HG02759 (cell line): Measurements from ENCODE around the gene RAPGEF1.
"Not testable (repeated sequence)": the region's sequence is repeated elsewhere in the genome, so short reads cannot be mapped to it uniquely, and the experiment has no call there.

ENCODE experiments used
- ATAC-seq: cut with Tn5 transposase; IDR thresholded peaks from one replicate; pipeline ENCODE4 v1.9.1; 2021; ENCODE audit warnings: mild to moderate bottlenecking, moderate library complexity; ENCODE audit not compliant: unreplicated experiment

The RAPGEF1 gene

DNA sequence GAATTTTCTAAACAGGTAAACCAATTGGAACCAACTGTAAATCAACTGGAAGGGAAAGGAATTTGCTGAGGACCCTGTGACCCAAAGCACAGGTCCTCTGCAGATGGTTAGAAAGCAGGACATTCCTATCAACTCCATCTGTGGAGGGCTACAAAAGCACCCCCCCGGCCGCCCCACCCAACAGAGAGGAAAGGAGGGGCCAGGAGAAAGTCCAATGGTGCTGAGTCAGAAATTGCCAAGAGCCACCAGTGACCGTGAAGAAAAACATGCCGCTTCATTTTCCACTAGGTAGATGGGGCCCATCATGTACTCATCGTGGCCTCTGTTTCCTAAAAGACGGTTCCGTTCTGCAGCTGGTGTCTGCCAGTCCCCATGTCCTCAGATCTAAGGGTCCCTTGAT lies 66.3 kb downstream of the RAPGEF1 start:
- no peak for ATAC-seq

DNA sequence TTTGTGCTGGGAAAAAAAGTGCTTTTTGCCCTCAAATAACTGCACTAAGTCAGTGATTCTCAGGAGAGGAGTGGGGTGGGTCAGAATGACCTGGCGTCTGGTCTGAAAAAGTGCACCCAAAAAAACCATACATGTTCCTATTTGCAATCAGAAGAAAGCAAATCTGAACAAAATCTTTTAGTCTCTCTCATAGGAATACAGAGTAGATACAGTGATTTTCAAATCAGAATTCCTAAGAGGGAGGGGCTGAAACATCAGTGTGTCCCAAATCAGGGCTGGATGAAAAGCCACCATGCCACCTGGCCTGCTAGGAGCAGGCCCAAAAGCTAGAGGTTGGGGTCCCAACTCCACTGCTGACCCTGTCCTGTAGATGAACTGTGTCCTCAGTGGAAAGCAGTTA lies 66.8 kb downstream of the RAPGEF1 start:
- ATAC-seq = no peak

DNA sequence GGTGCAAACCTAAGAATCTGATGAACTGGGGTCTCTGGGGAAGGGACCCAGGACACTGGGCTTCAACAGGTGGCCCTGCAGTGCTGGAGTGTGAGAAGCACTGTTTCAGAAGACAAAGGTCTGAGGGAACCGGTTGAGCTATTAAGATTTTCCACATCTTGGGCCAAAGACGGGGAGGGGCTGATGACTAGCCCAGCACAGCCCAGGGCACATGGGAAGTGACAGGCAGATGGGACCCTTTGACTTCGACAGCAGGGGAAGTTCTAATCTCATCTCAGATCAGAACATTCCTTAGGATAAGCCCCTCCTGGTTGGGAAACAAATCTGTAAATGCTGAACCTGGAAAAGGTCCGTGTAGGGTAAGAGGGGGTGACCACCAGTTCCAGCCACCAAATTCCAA lies 67.4 kb downstream of the RAPGEF1 start:
- ATAC-seq = no peak

DNA sequence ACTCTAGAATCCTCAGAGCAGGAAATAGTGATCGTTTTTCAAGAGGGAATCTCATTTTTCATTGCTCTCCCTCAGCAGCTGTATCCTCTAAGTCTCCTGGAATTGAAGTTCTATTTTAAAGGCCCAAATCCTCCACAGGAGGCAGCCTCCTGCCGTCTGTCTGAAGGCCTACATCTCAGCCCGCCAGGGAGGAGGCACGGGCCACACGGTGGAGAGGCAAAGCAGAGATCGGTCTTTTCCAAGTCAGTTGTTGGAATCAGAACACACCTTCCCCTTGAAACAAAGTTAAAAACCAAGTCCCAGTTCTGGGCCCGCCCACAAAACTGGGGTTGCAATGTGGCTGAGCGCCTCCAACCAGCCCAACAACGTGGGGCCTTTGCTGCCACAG lies 68.7 kb downstream of the RAPGEF1 start:
- no peak for ATAC-seq

DNA sequence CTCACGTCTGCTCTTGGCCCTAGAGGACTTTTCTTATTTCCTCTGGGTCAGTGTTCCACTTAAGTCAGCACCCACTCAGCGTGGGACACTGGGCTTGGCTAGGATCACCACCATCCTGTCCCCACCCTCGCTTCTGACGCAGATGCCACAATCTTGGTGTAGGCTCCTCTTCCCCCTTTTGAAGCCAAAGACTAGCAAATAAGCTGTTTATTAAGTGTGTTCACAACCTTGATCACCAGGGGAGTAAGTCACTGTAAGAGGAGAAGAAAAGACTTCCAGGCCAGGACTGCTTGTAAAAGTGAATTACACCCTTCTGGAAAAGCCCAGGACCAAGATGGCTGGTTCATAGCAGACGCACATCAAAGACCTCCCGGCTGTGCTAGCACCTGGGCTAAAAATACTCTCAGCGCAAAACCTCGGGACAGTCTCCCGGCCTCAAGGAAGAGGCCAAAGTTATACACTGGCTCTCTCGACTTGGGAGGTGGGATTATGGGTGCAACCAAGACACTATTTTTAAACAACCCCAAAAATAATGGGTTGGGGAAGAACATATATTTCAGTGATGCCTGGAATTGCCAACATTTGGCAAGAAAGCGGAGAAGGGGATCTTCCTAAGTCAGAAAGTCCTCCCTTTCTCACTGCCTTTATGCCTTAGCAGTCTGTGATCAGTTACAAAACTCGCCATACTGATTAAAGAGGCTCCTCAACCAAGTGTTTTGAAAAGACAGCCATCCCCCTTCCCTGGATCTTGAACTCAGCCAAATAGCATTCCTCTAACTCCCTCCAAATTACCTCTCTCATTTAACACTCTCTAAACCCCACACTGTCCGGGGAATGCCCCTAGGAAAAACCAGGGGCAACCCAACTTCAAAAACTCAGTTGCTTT lies 69.4 kb downstream of the RAPGEF1 start:
- ATAC-seq = no peak

DNA sequence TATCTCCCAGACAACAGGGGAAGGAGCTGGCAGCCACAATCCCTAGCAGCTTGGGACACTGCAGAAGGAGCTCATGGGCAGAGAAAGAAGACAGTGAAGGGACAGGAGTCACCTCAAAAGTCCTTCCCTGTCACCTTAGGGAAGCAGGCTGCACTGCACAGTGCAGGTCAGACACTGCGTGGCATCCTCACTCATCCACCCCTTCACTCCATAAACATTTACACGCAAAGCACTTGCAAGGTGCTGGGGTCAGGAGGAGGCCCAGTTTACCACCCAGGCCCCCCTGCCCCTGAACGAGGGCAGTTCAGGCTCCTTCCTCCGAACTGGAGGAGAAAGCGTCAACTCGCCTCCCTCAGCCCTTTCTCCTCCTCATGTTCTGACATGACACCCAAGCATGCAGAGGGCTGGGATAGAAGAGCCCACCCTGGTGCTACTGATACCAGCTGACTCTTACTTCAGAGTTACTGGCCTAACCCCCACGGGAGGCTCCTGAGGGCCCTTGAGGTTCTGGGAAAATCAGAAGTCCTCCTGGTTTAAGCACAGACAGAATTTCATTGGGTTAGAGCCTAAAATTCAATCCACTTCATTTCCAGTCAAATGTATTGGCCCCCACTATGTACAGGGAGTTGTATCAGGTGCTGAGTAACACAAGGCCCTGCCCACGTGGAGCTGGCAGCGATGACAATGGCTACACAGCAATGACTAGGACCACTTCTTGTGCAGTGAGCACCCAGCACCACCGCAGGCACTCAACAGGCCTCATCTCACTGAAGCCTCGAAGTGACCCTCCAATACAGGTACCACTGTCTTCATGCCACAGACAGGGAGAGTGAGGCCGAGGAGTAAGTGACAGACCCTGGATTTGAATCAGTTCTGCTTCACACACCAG lies 70.4 kb downstream of the RAPGEF1 start:
- no peak for ATAC-seq

DNA sequence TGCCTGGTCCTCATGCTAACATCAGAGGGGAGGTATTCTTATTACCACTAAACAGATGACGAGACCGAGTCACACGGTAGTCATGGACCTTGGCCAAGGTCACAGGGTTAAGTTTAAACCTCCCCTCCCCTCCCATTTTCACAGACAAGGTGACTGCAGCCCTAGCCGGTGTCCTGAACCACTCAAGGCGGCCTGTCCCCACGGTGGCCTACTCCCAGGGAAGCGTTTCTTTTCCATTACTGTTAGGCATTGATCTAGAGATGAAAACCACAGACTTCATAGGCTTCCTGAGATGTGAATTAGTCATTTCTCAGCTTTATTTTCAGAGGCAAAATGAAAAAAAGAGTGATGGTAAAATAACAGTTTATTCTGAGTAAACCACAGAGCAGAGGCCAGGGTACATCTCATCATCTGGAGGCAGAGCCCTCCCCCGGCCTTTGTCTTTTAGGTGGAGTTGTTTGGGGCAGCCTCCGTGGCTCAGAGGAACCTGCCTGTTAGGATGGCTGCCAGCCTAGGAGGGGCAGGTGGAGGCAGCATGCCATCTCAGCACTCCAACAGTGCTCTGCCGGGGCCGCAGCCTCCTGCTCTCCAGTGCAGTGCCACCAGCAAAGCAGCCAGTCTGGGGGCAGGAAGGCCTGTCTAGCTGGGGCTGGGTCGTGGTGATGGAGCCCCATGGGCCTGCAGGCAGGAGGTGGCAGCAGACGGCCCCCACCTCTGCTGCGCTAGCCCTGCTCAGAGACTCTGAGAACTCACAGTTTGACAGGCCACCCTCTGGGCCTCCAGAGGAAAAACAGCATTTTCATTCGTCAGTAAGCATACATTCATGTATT lies 71.2 kb downstream of the RAPGEF1 start:
- ATAC-seq = peak; percentile 61

DNA sequence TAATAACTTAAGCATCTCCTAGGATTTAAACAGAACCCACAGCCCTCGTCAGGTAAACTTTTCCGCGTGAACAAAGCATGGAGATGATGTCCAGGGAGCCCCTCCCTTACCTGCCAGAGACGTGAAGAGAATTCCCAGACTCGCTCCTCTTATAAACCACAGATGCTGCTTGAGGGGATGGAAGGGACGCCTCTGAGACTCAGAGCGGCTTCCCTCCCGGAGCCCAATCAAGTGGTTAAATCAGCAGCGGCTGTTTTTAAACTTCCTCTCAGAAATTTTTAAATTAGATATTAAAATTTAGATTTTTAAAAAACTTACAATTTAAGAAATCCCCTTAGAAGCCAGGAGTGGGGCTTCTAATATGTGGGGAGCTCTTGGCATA lies 71.8 kb downstream of the RAPGEF1 start:
- no peak for ATAC-seq

DNA sequence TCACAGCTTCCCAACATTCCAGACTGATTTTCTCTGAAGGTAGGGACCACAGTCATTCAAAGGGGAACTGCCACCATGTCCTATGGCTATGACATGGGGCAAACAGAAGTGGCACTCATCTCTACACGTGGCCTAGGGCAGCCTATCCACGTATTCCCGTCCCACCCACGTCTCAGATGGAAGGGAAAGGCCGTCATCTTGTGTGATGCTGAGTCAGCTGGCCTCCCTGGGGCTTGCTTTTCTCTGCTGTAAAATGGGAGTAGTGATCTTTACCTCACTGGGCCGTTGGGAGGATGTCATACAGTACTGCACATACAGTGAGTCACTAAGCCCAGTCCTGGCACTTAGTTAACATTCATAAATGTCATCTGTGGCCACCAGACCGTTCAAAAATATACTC lies 72.3 kb downstream of the RAPGEF1 start:
- no peak for ATAC-seq

DNA sequence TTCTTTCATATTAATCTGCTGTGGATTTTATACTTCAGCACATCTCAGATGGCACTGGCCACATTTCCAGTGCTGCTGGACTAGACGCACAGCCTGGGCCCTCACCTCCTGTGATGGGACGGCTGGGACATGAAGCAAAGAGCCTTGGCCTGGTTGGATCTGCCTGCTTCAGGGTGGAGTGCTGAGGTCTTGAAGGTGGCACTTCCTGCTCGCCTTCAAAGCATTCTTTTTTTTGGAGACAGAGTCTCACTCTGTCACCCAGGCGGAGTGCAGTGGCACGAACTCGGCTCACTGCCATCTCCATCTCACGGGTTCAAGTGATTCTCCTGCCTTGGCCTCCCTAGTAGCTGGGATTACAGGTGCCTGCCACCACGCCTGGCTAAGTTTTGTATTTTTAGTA lies 73.1 kb downstream of the RAPGEF1 start:
- ATAC-seq = no peak

DNA sequence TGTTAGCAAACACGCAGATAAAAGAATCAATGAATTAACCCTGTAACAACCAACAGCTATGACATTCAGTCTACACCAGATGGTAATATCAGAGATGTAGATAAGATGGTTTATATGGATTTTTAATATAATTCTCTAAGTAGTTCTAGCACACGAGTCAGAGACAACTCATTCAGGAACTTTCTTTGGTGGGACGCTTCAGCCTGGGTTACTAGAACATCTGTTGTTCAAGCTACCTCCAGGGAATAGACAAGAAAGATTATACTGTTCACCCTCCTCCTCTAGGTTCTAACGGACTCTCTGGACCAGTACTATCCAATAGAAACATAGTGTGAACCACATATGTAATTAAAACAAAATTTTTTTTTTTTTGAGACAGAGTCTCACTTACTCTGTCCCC lies 73.8 kb downstream of the RAPGEF1 start:
- ATAC-seq = no peak

DNA sequence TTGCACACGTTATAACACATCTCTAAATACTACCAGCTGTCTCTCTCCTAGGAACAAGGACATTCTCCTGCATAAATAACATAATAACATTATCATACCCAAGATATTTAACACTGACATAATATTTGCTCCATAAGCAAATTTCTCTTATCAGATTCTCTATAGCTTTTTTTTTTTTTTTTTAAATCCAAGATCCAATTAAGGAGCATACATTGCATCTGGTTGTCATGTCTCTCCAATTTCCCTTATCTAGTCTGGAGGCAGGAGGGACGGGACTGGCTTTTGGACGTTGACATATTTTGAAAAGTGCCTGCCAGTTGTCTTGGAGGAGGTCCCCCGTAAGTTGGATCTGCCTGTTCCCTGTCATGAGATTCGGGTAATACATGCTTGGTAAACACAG lies 76.6 kb downstream of the RAPGEF1 start:
- ATAC-seq = no peak

DNA sequence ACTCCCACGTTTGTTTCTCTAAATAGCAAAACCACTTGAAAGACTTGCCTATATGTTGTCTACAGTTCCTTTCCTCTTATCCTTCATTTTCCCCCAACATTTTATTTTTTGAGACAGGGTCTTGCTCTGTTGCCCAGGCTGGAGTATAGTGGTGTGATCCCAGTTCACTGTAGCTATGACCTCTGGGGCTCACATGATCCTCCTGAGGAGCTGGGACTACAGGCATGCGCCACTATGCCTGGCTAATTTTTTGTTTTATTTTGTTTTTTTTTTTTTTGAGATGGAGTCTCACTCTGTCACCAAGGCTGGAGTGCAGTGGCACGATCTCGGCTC lies 77.6 kb downstream of the RAPGEF1 start:
- ATAC-seq = not testable (repeated sequence)

DNA sequence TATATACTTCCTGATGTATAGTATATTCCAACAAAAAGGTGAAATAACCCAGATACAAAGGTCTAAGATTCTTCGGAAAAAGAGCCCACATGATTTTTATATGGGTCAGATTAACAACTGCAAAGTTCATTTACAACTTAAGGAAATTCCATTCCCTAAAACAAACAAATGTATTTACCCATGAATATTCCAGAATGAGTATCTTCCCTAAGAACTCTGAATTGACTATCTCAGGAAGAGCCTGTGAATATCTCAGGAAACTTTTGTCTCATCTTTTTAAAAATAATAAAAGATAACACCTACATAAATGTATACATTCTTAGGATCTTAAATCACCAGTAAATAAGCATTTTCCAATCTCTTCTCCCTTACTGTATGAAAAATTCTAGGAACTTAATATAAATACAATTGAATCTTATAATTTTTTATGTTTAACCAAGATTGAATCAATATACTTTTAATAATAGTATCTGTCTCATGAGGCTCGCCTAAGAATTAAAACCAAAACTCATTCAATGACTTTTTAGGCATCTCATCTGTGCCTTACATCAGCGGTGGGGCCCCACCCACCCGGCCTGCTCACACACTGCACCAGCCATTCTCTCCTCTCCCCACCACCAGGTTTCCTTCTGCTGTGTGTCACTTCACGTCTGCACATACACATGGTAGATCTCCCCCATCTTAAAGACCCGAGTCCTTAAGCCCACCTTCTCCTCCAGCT lies 78.1 kb downstream of the RAPGEF1 start:
- ATAC-seq = no peak

DNA sequence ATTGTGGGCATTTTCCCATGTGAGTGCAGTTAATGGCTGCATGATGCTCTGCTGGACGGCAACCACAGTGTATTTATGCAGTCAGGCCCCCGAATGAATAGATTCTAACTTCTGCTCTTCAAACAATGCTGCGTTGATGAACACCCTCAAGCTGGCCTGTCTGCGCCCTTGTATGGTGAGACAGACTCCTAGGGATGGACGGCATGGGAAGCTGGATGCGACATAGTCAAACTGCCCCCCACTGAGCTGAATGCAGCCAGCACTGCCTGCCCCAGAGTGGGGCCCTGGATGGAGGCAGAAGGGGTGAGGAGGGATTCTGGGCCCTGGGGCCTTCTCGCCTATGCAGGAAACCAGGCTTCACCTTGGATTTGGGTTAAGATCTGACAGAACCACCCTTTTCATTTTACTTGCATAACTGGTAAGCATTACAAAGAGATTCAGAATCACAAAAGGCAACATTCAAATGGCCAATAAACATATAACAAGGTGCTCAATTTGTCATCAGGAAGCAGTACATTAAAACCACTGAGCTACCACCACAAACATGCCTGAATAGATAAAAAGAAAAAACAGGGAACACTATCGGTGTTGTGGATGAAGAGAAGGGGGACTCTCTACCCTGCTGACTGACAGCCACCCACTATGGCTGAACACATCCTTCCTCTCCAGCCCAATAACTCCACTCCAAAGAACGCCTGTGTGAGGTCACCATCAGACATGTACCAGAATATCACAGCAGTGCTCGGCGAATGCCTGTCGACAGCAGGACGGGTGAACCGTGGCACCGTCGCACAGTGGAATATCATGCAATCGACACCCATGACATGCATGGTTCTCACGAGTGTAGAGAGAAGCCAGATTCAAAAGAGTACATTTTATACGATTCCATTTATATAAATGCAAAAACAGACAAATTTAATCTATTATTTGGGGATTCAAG lies 79.1 kb downstream of the RAPGEF1 start:
- ATAC-seq = no peak

DNA sequence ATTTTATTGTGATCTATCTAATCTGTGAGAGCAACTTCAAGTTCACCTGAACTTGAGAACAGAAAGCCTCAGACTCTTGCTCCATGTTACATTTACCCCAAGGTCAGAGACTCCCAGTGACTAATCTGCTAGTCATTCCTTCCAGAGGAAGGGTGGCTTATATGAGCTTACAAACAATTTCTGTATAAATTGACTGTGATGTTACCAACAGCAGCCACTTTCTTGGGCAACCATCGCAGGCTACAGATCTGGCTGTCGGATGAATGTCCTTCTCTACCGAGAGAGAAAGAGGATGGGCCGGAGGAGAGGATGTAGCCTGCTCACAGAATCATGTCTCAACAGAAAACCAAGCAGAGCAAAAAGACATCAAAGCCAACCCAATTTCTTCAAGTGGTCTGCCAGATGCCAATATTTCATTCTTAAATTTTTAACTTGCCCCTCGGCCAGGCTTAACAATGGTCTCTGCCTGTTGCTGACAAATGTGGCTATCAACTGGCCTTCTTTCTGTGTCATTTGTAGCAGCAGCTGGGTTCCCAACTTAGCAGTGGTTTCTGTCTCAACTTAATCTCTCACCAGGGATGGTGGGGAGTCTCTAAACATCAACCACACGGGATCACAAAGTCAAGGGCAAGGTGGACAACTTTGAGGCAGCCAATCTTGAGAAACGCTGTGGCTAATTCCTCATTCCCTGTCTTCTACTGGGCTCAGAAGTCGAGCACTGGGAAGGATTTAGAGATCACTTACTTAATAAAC lies 81.3 kb downstream of the RAPGEF1 start:
- ATAC-seq = no peak

DNA sequence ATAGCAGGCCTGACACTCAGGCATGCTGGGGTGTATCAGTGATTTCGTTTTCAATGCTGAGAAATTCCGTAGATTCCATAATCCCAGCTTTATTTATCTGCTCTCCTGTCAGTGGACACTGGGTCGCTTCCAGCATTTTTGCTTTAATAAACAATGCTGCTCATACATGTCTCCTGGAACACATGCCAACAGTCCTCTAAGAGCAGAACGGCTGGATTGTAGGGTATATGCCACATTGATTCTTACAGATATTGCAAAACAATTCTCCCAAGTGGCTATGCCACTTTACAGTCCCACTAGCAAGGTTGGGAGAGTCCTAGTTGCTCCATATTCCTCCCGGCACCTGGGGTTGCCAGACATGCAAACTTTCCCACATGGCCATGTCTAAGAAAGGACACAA lies 81.9 kb downstream of the RAPGEF1 start:
- no peak for ATAC-seq

DNA sequence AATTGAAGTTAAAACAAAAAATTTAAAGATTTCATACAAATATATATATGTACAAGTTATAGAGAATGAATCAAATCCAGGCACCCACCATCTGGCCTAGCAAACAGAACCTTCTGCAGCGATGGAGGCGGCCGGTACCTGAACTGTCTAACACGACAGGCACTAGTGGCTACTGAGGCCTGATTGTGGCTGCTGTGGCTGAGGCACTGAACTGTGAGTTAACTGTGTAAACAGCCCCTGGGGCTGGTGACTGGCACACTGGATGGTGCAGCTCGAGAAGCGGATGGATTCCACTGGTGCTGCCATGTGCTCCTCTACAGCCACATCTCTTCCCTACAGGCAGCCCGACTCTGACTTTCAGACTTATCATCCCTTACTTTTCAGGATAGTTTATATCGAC lies 82.4 kb downstream of the RAPGEF1 start:
- ATAC-seq = no peak

DNA sequence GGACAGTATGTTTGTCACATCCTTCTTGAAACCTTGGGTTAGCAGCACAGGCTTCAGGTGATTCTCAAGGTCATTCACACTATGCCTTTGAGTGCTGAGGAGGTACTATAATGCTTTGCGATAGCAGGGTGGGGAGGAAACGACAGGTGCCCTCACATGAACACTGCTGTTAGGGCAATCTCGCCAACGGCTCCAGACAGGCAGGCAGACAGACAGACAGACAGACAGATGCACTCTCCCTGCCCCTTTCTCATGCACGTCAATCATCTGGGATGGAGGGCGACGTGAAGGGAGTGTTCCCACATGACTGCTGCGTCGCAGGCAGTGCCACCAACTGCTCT lies 82.9 kb downstream of the RAPGEF1 start:
- peak; percentile 20 for ATAC-seq
